ENCODE results near the gene MORN1.

The MORN1 gene

GRCh38 chr1:2372551-2373490 is 18.5 kb downstream of the MORN1 start:
- DNase-seq: no peak

GRCh38 chr1:2368053-2368744 is 23.2 kb downstream of the MORN1 start:
- no peak for DNase-seq

- DNase-seq: no peak
Observed at GRCh38 chr1:2363847-2364513, 27.4 kb downstream of the MORN1 start.

- DNase-seq: no peak
Observed at GRCh38 chr1:2360588-2361364, 30.6 kb downstream of the MORN1 start.

- no peak for DNase-seq
Observed at GRCh38 chr1:2358651-2359640, 32.4 kb downstream of the MORN1 start.

GRCh38 chr1:2358072-2358471 is 33.3 kb downstream of the MORN1 start:
- DNase-seq: no peak

GRCh38 chr1:2356911-2357845 is 34.2 kb downstream of the MORN1 start:
- no peak for DNase-seq

- DNase-seq: no peak
Observed at GRCh38 chr1:2356401-2356800, 35.0 kb downstream of the MORN1 start.

GRCh38 chr1:2355373-2356261 is 35.7 kb downstream of the MORN1 start:
- no peak for DNase-seq

- no peak for DNase-seq
Observed at GRCh38 chr1:2354511-2355372, 36.6 kb downstream of the MORN1 start.

- DNase-seq: no peak
Observed at GRCh38 chr1:2353551-2354438, 37.6 kb downstream of the MORN1 start.

- no peak for DNase-seq
Observed at GRCh38 chr1:2352897-2353550, 38.3 kb downstream of the MORN1 start.

- no peak for DNase-seq
Observed at GRCh38 chr1:2352341-2352896, 38.9 kb downstream of the MORN1 start.

- no peak for DNase-seq
Observed at GRCh38 chr1:2351723-2352122, 39.6 kb downstream of the MORN1 start.

GRCh38 chr1:2350911-2351655 is 40.3 kb downstream of the MORN1 start:
- no peak for DNase-seq

Data from activated CD4-positive, alpha-beta T cell treated with anti-CD3 and anti-CD28 coated beads for 4 hours (primary cell).